ENCODE data around the gene PON3. TPM values are rescaled to one million over a fixed set of nuclear protein-coding genes. Genes with fewer than 3 reads are reported as not detected.

Gene PON3
- polyA plus RNA-seq, 1 donor (not counting 4 experiments of a cell fraction or from before 2014, with no cell fraction given): 0.85 TPM

GRCh38 chr7:95412075-95412474, 15.9 kb upstream of the PON3 start:
- Histone ChIP-seq H3K79me2 (ENCODE audit: control insufficient read depth, insufficient read depth, low read length) (no peaks in the 10 kb centered on the region), H3K4me1 (ENCODE audit: control insufficient read depth, extremely low read depth, insufficient read depth, low read length) (no peaks in the 10 kb centered on the region), H3K9me1 (ENCODE audit: control insufficient read depth, extremely low read depth, insufficient read depth, low read length) (no peaks in the 10 kb centered on the region), H3K9ac (ENCODE audit: control insufficient read depth, extremely low read depth, insufficient read depth, low read length) (no peak overlapping the region), H2AFZ (ENCODE audit: control insufficient read depth, low read length) (no peak overlapping the region), H3K27ac (ENCODE audit: control insufficient read depth, insufficient read depth, low read length) (no peak overlapping the region), H3K36me3 (ENCODE audit: control insufficient read depth in 2 of 2, extremely low read depth in 1 of 2, insufficient read depth in 2 of 2, low read length in 2 of 2) (no peaks in the 10 kb centered on the region), H3K27me3 (ENCODE audit: control insufficient read depth, extremely low read depth, insufficient read depth, low read length) (no peaks in the 10 kb centered on the region), H3K4me2 (ENCODE audit: control insufficient read depth, extremely low read depth, insufficient read depth, low read depth, low read length) (no peak overlapping the region), H4K20me1 (ENCODE audit: control insufficient read depth, extremely low read depth, insufficient read depth, low read length) (no peaks in the 10 kb centered on the region), H3K4me3 (ENCODE audit: control insufficient read depth in 2 of 3, extremely low read depth in 1 of 3, insufficient read depth in 2 of 3, low read depth in 1 of 3, low read length in 3 of 3) (no peak overlapping the region), H3K9me3 (ENCODE audit: control insufficient read depth, low read depth, low read length) (no peaks in the 10 kb centered on the region)
- TF ChIP-seq CTCF (optimal IDR thresholded peaks at IDR 0.05 in 1 of 3, IDR thresholded peaks at IDR 0.05 in 1 of 3, conservative IDR thresholded peaks at IDR 0.05 in 1 of 3; ENCODE audit: extremely low read depth in 1 of 3, insufficient read depth in 2 of 3, low read length in 3 of 3) (no peak), EZH2 (IDR thresholded peaks at IDR 0.05; ENCODE audit: low read length) (no peak)
- dilution Hi-C loops (cut with MboI; ENCODE audit: extremely low pct_ligation_motif_present, low sequenced_read_pairs): no loop called here
- FAIRE-seq: no peak
- no peak for DNase-seq (ENCODE audit: low read depth, low spot score)

GRCh38 chr7:95411666-95412065, 15.5 kb upstream of the PON3 start:
- Histone ChIP-seq H3K27me3 (ENCODE audit: control insufficient read depth, extremely low read depth, insufficient read depth, low read length) (no peaks in the 10 kb centered on the region), H3K36me3 (ENCODE audit: control insufficient read depth in 2 of 2, extremely low read depth in 1 of 2, insufficient read depth in 2 of 2, low read length in 2 of 2) (no peaks in the 10 kb centered on the region), H3K9me3 (ENCODE audit: control insufficient read depth, low read depth, low read length) (no peaks in the 10 kb centered on the region), H3K9me1 (ENCODE audit: control insufficient read depth, extremely low read depth, insufficient read depth, low read length) (no peaks in the 10 kb centered on the region), H3K4me3 (ENCODE audit: control insufficient read depth in 2 of 3, extremely low read depth in 1 of 3, insufficient read depth in 2 of 3, low read depth in 1 of 3, low read length in 3 of 3) (no peak overlapping the region), H2AFZ (ENCODE audit: control insufficient read depth, low read length) (no peak overlapping the region), H3K4me2 (ENCODE audit: control insufficient read depth, extremely low read depth, insufficient read depth, low read depth, low read length) (no peak overlapping the region), H4K20me1 (ENCODE audit: control insufficient read depth, extremely low read depth, insufficient read depth, low read length) (no peaks in the 10 kb centered on the region), H3K27ac (ENCODE audit: control insufficient read depth, insufficient read depth, low read length) (no peak overlapping the region), H3K4me1 (ENCODE audit: control insufficient read depth, extremely low read depth, insufficient read depth, low read length) (no peaks in the 10 kb centered on the region), H3K9ac (ENCODE audit: control insufficient read depth, extremely low read depth, insufficient read depth, low read length) (no peak overlapping the region), H3K79me2 (ENCODE audit: control insufficient read depth, insufficient read depth, low read length) (no peaks in the 10 kb centered on the region)
- no peak for FAIRE-seq
- dilution Hi-C loops (cut with MboI; ENCODE audit: extremely low pct_ligation_motif_present, low sequenced_read_pairs): no loop called here
- DNase-seq (ENCODE audit: low read depth, low spot score): no peak
- TF ChIP-seq CTCF (optimal IDR thresholded peaks at IDR 0.05 in 1 of 3, IDR thresholded peaks at IDR 0.05 in 1 of 3, conservative IDR thresholded peaks at IDR 0.05 in 1 of 3; ENCODE audit: extremely low read depth in 1 of 3, insufficient read depth in 2 of 3, low read length in 3 of 3) (no peak), EZH2 (IDR thresholded peaks at IDR 0.05; ENCODE audit: low read length) (no peak)
